Erythroblast (primary cell): ENCODE measurements around the gene RGSL1.
"Not testable (repeated sequence)": the region's sequence is repeated elsewhere in the genome, so short reads cannot be mapped to it uniquely, and the experiment has no call there.

Experiments used
- DNase-seq, 2 experiments: peaks; one replicate each; lab custom pipeline; 2025; lab: John Stamatoyannopoulos, UW
- GATA1 ChIP-seq: IDR thresholded peaks from 2 replicates; pipeline ENCODE4 v1.6.1; 2011; ENCODE audit warnings: low read depth, mild to moderate bottlenecking, control low read depth, low read length, moderate library complexity
- POLR2A ChIP-seq: IDR thresholded peaks from 2 replicates; pipeline ENCODE4 v1.6.1; 2011; ENCODE audit warnings: mild to moderate bottlenecking, low read length

Gene RGSL1

DNA sequence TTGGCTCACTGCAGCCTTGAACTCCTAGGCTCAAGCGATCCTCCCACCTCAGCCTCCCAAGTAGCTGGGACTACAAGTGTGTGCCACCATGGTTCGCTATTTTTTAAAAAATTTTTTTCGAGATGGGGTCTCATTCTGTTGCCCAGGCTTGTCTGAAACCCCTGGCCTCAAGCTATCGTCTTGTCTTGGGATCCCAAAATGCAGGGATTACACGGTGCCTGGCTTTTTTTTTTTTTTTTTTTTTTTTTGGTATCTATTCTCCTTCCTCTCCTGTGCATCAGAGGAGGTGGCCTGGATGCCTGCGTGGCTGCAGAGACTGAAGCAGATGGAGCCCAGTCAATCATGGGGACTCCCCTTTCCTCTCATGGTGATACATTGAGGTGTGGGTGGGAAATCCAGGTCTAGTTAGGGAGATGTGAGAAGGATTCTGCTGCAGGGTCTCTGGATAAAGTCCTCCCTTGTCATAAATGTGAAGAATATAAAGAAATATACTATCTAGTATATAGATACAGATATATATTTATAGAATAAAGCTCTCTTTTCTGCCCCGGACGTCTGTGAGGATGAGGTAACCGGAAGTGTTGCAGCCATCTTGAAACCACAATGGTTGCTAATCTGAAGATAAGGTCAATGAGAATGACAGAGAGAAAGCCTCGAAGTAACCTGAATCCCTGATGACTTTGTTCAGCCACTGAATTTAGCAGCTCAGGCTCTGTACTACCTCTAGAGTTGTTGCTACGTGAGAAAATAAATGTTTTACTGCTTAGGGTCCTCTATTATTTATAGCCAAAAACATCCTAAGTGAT is 19.5 kb upstream of the RGSL1 start:
- no peak for TF ChIP-seq POLR2A
- no peak for TF ChIP-seq GATA1
- peak in 1 of 2 experiments; percentile 11 for DNase-seq

DNA sequence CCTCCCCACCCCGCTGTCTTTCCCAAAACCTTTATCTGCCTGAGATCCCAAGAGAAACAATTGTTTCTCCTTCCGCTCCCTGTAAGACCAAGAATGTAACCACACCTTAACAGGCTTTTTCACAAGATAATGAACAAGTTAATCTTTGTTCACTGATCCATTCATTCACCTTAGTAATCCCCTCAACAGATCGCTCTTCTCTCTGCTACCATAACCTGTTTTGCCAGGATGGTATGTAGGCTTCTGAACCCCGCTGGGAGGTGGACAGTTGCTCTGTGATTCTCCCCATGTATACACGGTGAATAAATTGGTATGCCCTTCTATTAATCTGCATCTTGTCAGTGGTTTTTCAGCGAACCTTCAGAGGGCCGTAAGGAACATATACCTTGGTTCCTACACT is 18.7 kb upstream of the RGSL1 start:
- no peak for DNase-seq
- TF ChIP-seq POLR2A (no peak), GATA1 (no peak)

DNA sequence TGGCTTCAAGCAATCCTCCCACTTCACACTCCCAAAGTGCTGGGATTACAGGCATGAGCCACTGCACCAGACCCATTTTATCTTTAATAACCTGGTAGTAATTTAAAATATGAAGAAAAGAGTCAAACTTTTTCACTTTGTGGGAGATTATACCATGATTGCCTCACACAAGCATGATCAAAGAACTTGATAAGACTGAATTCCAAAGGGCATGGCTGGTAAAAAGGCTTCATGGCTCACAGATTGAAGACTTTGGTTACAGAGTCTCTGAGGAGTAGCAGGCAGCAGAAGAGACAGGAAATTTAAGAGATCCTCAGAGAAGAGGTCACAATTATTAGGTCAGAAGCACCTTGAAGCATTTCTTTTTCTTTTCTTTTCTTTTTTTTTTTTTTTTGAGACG is 16.4 kb upstream of the RGSL1 start:
- DNase-seq = no peak
- TF ChIP-seq GATA1 (no peak), POLR2A (no peak)

GRCh38 chr1:182438326-182438725 is 11.6 kb upstream of the RGSL1 start:
- TF ChIP-seq POLR2A = no peak
- TF ChIP-seq GATA1 = no peak
- DNase-seq = no peak

DNA sequence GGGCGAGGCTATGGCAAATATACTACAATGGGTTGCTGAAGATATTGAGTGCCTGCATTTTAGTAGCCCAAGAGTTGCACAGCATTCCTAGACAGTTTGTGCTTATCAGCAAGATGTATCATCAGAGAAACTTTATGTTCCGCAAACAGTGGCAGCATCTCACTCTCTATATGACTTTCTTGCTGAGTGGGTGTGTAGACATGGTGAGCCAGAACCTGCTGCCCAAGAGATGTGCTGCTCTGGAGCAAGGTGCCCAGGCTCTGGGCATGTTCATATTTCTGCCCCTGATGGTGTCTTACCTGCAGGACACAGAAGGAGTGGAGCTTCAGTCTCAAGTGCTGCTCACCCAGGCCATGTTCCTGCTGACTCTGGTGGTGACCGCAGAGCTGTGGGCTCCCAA is 8.2 kb upstream of the RGSL1 start:
- DNase-seq = no peak
- no peak for TF ChIP-seq GATA1
- no peak for TF ChIP-seq POLR2A

DNA sequence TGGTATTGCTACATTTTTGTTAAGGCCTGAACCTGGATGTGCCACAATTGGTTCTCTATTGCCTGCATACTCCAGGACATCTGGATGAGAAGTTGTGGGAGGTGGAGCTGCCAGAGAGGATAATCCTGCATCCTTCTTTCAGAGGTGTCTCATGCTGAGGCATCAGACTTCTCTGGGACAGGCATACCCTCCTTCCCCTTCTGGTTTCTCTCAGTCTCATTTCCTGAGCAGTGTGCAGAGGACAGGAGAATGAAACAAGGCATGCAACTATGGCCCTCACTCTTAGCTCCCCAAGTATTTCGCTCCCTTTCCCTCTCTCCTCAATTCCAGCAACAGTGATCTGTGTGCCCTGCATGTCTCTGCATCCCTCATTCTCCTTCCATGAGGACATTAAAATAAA is 7.6 kb upstream of the RGSL1 start:
- DNase-seq = no peak
- no peak for TF ChIP-seq POLR2A
- no peak for TF ChIP-seq GATA1

DNA sequence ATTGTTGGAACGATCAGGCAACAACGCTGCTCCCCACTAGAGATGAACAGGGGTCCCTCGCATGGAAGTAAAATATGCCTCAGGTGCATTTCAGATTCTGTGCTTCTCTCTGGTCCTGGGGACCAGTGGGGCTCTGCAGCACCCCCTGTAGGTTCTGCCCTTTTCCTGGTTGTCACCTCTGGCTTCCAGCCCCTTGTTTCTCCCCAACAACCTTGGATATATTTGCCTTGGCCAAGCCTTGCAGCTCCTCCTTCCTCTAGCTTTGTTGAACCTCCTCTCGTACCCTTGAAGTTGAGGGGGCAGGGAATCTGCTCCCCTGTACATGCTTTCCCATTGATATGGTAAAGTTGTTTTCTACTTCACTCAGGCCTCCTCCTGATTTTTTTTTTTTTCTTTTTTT is 5.4 kb upstream of the RGSL1 start:
- TF ChIP-seq GATA1 (no peak), POLR2A (no peak)
- DNase-seq = no peak

DNA sequence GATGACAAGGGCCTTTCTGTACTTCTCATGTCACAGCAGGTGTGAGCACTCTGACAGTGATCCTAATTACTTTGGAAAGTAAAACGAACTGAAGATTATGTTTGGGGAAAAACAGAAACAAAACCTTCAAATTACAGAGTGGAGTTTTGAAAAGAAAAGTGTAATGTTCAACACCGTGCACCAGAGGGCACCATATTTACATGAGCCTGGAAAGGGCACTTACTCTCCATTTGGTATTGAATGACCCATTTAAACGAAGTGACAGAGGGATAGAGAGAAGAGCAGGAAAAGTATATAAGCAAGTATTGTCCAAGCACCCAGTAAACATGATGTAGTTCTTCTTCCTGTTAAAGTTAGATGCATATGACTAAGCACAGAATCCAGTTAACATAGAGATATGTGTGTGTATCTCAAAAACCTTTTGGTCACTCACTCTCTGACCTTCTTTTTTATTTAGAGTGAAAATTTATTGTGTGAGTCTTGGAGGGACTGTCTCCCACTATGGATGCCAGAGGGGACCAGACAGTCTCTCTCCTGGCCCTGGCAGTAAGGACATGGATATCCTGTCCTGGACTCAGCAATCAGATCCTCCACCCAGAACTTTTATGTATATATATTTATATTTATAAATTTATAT is 3.8 kb upstream of the RGSL1 start:
- TF ChIP-seq GATA1 = no peak
- TF ChIP-seq POLR2A = no peak
- DNase-seq = peak; percentile 56 to 75

DNA sequence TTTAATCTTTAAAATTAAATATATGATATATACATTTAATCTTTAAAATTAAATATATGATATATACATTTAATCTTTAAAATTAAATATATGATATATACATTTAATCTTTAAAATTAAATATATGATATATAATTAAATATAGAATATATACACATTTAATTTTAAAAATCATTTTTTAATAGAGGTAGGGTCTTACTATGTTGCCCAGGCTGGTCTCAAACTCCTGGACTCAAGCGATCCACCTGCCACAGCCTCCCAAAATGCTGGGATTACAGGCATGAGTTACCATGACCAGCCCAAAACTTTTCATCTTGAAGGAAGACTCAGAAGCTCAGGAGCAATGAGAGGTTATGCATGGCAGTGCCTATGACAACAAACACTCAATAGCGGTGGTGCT is 2.8 kb upstream of the RGSL1 start:
- DNase-seq = not testable (repeated sequence)

DNA sequence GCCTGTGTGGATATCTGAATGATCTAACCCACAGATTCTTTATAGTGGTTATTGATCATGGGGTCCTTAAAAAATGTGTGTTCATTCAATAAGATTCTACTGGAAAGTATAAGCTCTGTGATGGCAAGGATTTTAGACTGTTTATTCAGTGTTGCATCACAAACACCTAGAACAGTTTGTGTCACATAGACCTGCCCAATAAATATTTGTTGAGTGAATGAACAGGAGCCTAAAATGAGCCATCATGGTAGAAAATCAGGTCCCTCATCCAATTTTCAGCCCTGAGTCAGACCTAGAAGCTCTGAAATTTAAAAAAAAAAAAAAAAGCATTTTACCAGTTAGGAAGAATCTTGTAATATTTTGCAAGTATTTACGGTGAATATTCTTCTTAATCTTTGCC is 2.3 kb upstream of the RGSL1 start:
- TF ChIP-seq GATA1 (no peak), POLR2A (no peak)
- no peak for DNase-seq

DNA sequence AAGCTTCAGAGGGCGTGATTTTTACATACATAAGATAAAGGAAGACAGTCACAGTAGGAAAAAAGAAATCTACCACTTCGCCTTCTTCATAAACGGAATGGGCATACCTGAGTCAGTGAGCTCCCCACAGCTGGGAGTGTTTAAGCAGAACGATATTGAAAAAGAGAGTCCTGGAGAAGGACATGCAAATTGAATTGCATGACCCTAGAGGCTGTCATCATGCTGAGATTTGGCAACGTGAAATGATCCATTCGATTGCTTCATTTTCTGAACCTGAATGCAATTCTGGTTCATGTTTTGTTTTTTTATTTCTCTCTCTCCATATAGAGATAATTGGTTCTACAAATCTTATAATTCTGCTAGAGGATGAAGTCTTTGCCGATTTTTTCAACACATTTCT is 3.7 kb downstream of the RGSL1 start:
- no peak for TF ChIP-seq GATA1
- no peak for TF ChIP-seq POLR2A
- no peak for DNase-seq

GRCh38 chr1:182457844-182458243 is 7.9 kb downstream of the RGSL1 start:
- TF ChIP-seq POLR2A (no peak), GATA1 (no peak)
- DNase-seq = no peak

DNA sequence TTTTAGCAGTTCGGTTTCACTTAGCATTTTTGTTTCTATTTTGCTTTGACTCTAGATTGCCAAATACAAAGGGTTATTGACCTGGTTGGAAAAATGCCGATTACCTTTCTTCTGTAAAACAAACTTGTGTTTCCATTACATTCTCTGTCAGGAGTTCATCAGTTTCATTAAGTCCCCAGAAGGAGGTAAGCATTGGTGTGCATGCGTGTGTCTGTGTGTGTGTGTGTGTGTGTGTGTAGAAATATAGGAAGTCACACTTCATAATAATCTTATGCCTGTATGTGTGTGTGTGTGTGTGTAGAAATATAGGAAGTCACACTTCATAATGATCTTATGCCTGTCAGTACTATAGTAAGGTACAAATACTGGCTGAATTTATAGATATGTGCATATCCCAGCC is 10.0 kb downstream of the RGSL1 start:
- TF ChIP-seq GATA1 (no peak), POLR2A (no peak)
- DNase-seq = no peak

DNA sequence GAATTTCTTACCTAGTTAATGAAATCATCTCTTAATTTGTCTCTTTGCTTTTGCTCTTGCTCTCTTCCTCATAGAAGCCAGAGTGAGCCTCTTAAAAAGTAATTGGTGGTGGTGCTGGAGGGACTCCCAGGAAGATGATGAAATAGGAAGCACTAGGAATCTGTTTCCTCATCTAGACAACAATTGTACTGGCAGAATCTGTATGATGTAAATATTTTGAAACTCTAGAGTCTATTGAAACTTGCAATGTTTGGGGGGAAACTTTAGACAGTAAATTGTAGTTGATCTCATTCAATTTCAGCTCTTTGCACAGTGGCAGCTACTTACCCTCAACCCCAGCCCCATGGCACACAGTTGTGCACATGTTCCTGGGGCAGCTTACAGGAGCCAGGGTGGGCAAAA is 10.6 kb downstream of the RGSL1 start:
- no peak for TF ChIP-seq POLR2A
- TF ChIP-seq GATA1 = no peak
- no peak for DNase-seq

GRCh38 chr1:182473556-182473955 is 23.6 kb downstream of the RGSL1 start:
- no peak for DNase-seq
- TF ChIP-seq POLR2A (no peak), GATA1 (no peak)
